Gastrocnemius medialis (tissue), 4 donors: ENCODE results near the gene GMPPB. TPM values are rescaled to one million over a fixed set of nuclear protein-coding genes. Genes with fewer than 3 reads are reported as not detected.
"Not testable (repeated sequence)": the region's sequence is repeated elsewhere in the genome, so short reads cannot be mapped to it uniquely, and the experiment has no call there.

Source experiments
- ATAC-seq, 2 donors: fragments of 150-250 bp; one replicate each; pipeline ENCODE4 v1.9.1; 2016
- DNase-seq, 2 donors: peaks; one replicate each; pipeline ENCODE4 v3.0.0-alpha.2; 2019
- H3K27ac ChIP-seq, 4 donors: fragments of 200-600 bp; sonication (generic); 1 replicate in 1 of 4; 2 replicates in 3 of 4; pipeline ENCODE4 v1.5.1; 2016 to 2018; ENCODE audit warnings: mild to moderate bottlenecking in 2 of 4, moderate library complexity in 1 of 4
- H3K27me3 ChIP-seq, 3 donors: fragments of 200-600 bp; sonication (generic) in 2 of 3; 1 replicate in 1 of 3; 2 replicates in 2 of 3; pipeline versions ENCODE4 v1.5.1 to v1.6.0; 2016 to 2019; ENCODE audit warnings: mild to moderate bottlenecking in 1 of 3, moderate library complexity in 1 of 3
- H3K36me3 ChIP-seq, 2 donors: fragments of 200-600 bp; sonication (generic) in 1 of 2; one replicate each; pipeline ENCODE4 v1.5.1; 2017 to 2018
- H3K4me1 ChIP-seq, 2 donors: fragments of 200-600 bp; sonication (generic) in 1 of 2; one replicate each; pipeline ENCODE4 v1.5.1; 2016 to 2017; ENCODE audit warnings: mild to moderate bottlenecking in 2 of 2
- H3K4me3 ChIP-seq, 4 donors: fragments of 200-600 bp; sonication (generic) in 3 of 4; 1 replicate in 1 of 4; 2 replicates in 3 of 4; pipeline ENCODE4 v1.5.1; 2016 to 2019; ENCODE audit warnings: mild to moderate bottlenecking in 2 of 4
- H3K9me3 ChIP-seq, 3 donors: fragments of 200-600 bp; sonication (generic) in 2 of 3; 1 replicate in 1 of 3; 2 replicates in 2 of 3; pipeline ENCODE4 v1.5.1; 2016 to 2019
- POLR2A ChIP-seq, 2 donors: fragments of 450-650 bp; IDR thresholded peaks; one replicate each; pipeline ENCODE4 v1.6.1; 2017; ENCODE audit warnings: antibody characterized with exemption in 2 of 2, mild to moderate bottlenecking in 2 of 2, moderate library complexity in 2 of 2
- in situ Hi-C, 4 donors: fragments of 200-750 bp; cut with MboI; loops; one replicate each; pipeline versions ENCODE4 v1.15.0 to v1.8.0; 2017; ENCODE audit warnings: low sequenced_read_pairs in 4 of 4
- intact Hi-C: fragments of 100-400 bp; cut with DNase I; formaldehyde crosslinking; loops from one replicate; pipeline ENCODE4 v1.15.1; 2023; ENCODE audit warnings: low total_unique reads
- total RNA-seq, 4 donors: library from RNA; depleted of rRNA; stranded (reverse); fragments of >200 nt; gene quantifications; one replicate each; pipeline versions ENCODE4 v1.1.0 to v1.2.3, GENCODE V29; 2016
- TF ChIP-seq, protein P1 (sequence below), 5 experiments: fragments of 450-650 bp in 3 of 5; fragments of 200-600 bp in 2 of 5; sonication (generic) in 2 of 5; IDR thresholded peaks in 4 of 5; conservative IDR thresholded peaks in 1 of 5; 1 replicate in 4 of 5; 2 replicates in 1 of 5; pipeline ENCODE4 v1.5.1; 2016 to 2019; ENCODE audit warnings: antibody characterized with exemption in 5 of 5, mild to moderate bottlenecking in 3 of 5, moderate library complexity in 3 of 5

Gene GMPPB
- total RNA-seq, 4 donors from 2014 or later: 14.2 to 26.1 (median 17.0) TPM

DNA sequence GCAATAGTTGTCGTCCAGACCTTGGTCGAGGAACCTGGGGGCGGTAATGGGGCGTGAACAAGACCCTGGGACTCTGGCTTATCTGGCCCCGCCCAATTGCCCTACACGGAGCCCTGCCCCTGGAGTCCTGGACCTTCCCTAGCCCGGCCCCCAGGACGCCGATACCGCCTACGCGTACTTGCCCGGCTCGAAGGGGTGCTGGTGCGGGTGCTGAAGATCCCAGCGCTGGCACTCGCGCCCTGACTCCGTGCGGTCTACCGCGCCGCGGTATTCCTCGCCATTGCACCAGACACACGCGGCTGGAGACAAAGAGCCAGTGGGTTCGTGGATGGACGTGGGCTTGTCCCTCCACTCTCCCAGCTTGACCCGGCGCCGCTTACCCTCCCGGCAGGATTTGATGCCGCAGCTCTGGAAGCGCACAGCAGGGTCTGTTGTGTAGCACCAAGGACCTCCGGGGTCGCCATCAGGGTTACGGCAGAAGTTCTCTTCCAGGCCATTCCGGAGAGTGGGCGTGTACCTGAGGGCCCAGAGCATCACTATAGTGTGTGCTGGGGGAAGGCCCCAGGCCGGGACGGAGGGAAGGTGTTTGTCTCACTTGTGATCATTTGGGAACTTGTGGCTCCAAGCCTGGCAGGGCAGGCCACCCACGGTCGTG lies 36.9 kb downstream of the GMPPB start:
- Histone ChIP-seq H3K36me3 (peaks cover 0 to 20% of the 10 kb centered on the region in 2 donors), H3K4me1 (peaks cover 25 to 41% of the 10 kb centered on the region in 2 donors), H3K27ac (peak overlapping the region in 1 of 4 donors; percentile 98), H3K4me3 (peak overlapping the region; percentile 31 to 40 (median 36))
- ATAC-seq, DNase-seq, in situ Hi-C loops, H3K27me3 ChIP-seq, H3K9me3 ChIP-seq, intact Hi-C loops: not testable (repeated sequence)

DNA sequence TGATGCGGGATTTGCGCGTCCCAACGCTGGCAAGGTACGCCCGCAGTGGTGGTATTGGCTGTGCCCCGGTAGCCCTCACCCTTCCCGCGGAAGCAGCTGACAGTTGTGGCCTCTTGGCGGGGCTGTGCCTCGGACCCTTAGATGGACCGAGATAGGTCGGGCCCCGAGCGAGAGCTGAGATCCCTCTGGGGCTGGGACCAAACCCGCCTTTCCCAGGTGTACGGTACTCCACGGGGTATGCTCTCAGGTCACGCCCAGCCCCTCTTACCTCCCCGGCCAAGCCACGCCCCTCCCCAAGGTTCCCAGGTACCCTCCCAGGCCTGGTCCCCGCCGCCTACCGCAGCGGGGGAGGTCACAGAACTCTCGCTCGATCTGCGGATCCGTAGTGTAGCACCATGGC lies 37.4 kb downstream of the GMPPB start:
- Histone ChIP-seq H3K36me3 (peaks cover 0 to 26% of the 10 kb centered on the region in 2 donors), H3K4me3 (peak overlapping the region; percentile 31 to 40 (median 36)), H3K4me1 (peaks cover 20 to 35% of the 10 kb centered on the region in 2 donors)
- H3K9me3 ChIP-seq, intact Hi-C loops, in situ Hi-C loops, DNase-seq, H3K27ac ChIP-seq, ATAC-seq, H3K27me3 ChIP-seq: not testable (repeated sequence)

DNA sequence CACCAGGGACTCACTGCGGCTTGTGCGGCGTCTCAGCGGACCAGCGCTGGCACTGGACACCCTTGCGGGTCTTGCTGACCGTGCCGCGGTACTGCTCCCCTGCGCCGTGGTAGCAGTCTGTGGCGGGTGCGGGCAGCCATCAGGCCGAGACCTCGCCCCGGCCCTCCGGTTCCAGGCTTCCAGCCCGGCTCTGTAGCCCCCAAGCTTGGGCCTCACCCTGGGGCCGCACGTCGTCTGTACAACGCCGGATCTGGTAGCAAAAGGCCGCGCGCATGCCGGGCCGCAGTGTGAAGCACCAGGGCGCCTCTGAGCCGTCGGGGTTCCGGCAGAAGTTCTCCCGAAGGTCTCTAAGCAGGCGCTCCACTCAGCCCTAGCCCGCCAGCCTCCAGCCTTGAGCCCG lies 37.9 kb downstream of the GMPPB start:
- intact Hi-C loops, DNase-seq, in situ Hi-C loops, H3K9me3 ChIP-seq, H3K27ac ChIP-seq, H3K4me3 ChIP-seq, ATAC-seq, H3K27me3 ChIP-seq: not testable (repeated sequence)
- Histone ChIP-seq H3K36me3 (peaks cover 0 to 31% of the 10 kb centered on the region in 2 donors), H3K4me1 (peaks cover 15 to 30% of the 10 kb centered on the region in 2 donors)

DNA sequence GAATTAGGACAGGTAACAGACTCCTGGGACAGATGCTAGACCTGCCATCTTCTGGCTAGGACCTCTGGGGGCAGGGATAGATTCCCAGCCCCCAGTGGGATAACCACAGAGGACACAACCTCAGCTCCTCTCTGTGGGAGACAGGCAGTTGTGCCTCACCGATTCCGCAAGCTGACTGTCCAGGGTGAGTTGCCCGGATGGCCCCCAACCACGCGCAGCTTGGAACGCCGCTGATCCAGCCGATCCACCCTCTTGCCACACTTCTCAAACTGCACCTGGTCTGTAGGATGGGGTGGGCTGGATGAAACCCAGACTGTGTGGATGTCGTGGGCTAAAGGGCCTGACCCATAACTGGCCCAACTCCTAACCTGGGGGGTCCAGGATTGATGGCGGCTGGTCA lies 38.6 kb downstream of the GMPPB start:
- DNase-seq, H3K9me3 ChIP-seq, H3K27me3 ChIP-seq, in situ Hi-C loops, intact Hi-C loops, H3K27ac ChIP-seq, ATAC-seq, H3K4me3 ChIP-seq: not testable (repeated sequence)
- Histone ChIP-seq H3K36me3 (peaks cover 0 to 38% of the 10 kb centered on the region in 2 donors), H3K4me1 (peaks cover 9 to 23% of the 10 kb centered on the region in 2 donors)

DNA sequence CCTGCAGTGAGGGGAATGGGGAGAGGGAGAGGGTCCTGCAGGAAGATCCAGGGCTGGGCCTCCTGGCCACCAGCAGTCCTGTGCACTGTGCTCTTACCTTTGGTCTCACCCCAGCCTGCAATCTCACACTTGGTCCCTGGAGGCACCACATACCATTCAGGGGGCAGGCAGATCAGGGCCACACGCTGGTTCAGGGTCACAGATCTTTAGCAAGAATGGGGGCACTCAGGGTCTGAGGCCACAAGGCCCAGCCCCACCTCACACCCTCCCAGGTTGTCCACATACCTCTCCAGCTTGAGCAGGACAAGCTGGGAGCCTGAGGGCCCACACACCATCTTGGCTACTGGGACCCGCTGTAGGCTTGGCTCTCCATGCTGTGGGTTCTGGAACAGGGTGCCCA lies 39.3 kb downstream of the GMPPB start:
- in situ Hi-C loops, ATAC-seq, intact Hi-C loops, DNase-seq, H3K27ac ChIP-seq, H3K4me3 ChIP-seq, H3K27me3 ChIP-seq, H3K9me3 ChIP-seq: not testable (repeated sequence)
- Histone ChIP-seq H3K4me1 (peaks cover 6 to 20% of the 10 kb centered on the region in 2 donors), H3K36me3 (peaks cover 0 to 45% of the 10 kb centered on the region in 2 donors)

DNA sequence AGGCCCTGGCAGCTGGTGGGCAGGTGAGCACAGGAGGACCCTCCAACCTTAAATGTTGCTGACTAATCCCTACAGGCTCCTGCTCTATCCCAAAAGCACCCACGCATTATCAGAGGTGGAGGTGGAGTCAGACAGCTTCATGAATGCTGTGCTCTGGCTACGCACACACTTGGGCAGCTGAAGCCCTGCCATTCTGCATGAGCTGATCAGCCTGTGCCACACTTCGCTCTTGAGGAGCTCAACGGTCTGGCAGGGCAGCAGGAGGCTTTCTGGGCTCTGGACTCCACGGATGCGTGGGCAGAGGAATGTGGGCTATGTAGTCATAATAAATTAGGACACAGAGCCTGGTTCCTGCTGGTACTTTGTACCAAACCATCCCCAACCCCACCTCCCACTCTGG lies 40.6 kb downstream of the GMPPB start:
- Histone ChIP-seq H3K4me3 (no peak overlapping the region), H3K9me3 (no peaks in the 10 kb centered on the region), H3K27ac (no peak overlapping the region), H3K36me3 (peaks cover 0 to 57% of the 10 kb centered on the region in 2 donors), H3K4me1 (peaks cover 0 to 12% of the 10 kb centered on the region in 2 donors), H3K27me3 (peaks cover 0 to 3% (median 0%) of the 10 kb centered on the region in 3 donors)
- TF ChIP-seq, protein P1, sequence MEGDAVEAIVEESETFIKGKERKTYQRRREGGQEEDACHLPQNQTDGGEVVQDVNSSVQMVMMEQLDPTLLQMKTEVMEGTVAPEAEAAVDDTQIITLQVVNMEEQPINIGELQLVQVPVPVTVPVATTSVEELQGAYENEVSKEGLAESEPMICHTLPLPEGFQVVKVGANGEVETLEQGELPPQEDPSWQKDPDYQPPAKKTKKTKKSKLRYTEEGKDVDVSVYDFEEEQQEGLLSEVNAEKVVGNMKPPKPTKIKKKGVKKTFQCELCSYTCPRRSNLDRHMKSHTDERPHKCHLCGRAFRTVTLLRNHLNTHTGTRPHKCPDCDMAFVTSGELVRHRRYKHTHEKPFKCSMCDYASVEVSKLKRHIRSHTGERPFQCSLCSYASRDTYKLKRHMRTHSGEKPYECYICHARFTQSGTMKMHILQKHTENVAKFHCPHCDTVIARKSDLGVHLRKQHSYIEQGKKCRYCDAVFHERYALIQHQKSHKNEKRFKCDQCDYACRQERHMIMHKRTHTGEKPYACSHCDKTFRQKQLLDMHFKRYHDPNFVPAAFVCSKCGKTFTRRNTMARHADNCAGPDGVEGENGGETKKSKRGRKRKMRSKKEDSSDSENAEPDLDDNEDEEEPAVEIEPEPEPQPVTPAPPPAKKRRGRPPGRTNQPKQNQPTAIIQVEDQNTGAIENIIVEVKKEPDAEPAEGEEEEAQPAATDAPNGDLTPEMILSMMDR (IDR thresholded peaks at IDR 0.05 in 4 of 5, conservative IDR thresholded peaks at IDR 0.05 in 1 of 5): no peak
- TF ChIP-seq POLR2A (IDR thresholded peaks at IDR 0.05): no peak
- intact Hi-C loops (no loop called here), in situ Hi-C loops (no loop called here)
- DNase-seq (no peak), ATAC-seq (no peak)

DNA sequence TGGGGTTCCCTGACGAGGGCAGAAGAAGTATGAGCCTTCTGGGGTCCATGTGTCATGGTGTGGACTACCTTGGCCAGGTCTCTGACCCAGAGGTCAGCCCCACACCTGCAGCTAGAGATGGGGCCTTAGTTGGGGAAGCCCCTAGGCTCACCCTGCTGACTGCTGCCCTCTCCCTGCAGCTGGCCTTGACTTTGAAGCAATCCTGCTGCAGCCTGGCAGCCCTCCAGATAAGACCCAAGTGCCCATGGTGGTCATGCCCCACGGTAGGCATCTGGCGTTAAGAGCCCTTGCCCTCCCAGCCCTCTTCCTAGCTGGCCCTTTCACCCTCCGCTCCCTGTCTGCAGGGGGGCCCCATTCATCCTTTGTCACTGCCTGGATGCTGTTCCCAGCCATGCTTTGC lies 42.2 kb downstream of the GMPPB start:
- no peak overlapping the region for H3K27ac ChIP-seq
- no peak for TF ChIP-seq POLR2A (IDR thresholded peaks at IDR 0.05)
- TF ChIP-seq, protein P1 (IDR thresholded peaks at IDR 0.05 in 4 of 5, conservative IDR thresholded peaks at IDR 0.05 in 1 of 5): no peak
- intact Hi-C loops (no loop called here), in situ Hi-C loops (no loop called here)
- H3K36me3 ChIP-seq: peaks cover 0 to 74% of the 10 kb centered on the region in 2 donors
- H3K4me3 ChIP-seq: no peak overlapping the region
- no peaks in the 10 kb centered on the region for H3K9me3 ChIP-seq
- peaks cover 0 to 3% (median 0%) of the 10 kb centered on the region in 3 donors for H3K27me3 ChIP-seq
- DNase-seq (no peak), ATAC-seq (no peak)
- peaks cover 0 to 4% of the 10 kb centered on the region in 2 donors for H3K4me1 ChIP-seq
